HL-60 (cell line): ENCODE measurements around the gene SLC9A3.

Experiments used
- DNase-seq, 2 experiments: peaks; one replicate each; pipeline ENCODE4 v3.0.0-alpha.2; 2010 to 2020; ENCODE audit warnings: low read depth in 1 of 2, low spot score in 1 of 2
- H3K27ac ChIP-seq: fragments of 250-450 bp; sonication (Bioruptor Pico); replicated peaks from 2 replicates; pipeline ENCODE4 v1.5.1; 2020; ENCODE audit warnings: mild to moderate bottlenecking, moderate library complexity
- H3K27me3 ChIP-seq: fragments of 250-450 bp; sonication (Bioruptor Pico); 2 replicates; pipeline ENCODE4 v1.5.1; 2021; ENCODE audit warnings: mild to moderate bottlenecking, moderate library complexity; ENCODE audit not compliant: insufficient read depth, poor library complexity, severe bottlenecking
- H3K4me3 ChIP-seq: replicated peaks from 2 replicates; pipeline ENCODE4 v1.5.1; 2011; ENCODE audit warnings: mild to moderate bottlenecking, control low read depth, low read length; ENCODE audit not compliant: insufficient read depth
- GABPA ChIP-seq: IDR thresholded peaks from 2 replicates; pipeline ENCODE4 v1.6.1; 2012; ENCODE audit warnings: low read depth
- POLR2AphosphoS5 ChIP-seq: IDR thresholded peaks from 2 replicates; pipeline ENCODE4 v1.6.1; 2012; ENCODE audit warnings: low read depth
- REST ChIP-seq: IDR thresholded peaks from 2 replicates; pipeline ENCODE4 v1.6.1; 2012; ENCODE audit warnings: low read depth; ENCODE audit not compliant: insufficient replicate concordance
- SPI1 ChIP-seq: IDR thresholded peaks from 2 replicates; pipeline ENCODE4 v1.6.1; 2012; ENCODE audit warnings: low read depth, mild to moderate bottlenecking, borderline replicate concordance
- TF ChIP-seq, protein P1 (sequence below): IDR thresholded peaks from one replicate; pipeline ENCODE4 v1.5.1; 2011; ENCODE audit warnings: low read length, control low read depth, inconsistent platforms; ENCODE audit not compliant: insufficient read depth

SLC9A3 gene

DNA sequence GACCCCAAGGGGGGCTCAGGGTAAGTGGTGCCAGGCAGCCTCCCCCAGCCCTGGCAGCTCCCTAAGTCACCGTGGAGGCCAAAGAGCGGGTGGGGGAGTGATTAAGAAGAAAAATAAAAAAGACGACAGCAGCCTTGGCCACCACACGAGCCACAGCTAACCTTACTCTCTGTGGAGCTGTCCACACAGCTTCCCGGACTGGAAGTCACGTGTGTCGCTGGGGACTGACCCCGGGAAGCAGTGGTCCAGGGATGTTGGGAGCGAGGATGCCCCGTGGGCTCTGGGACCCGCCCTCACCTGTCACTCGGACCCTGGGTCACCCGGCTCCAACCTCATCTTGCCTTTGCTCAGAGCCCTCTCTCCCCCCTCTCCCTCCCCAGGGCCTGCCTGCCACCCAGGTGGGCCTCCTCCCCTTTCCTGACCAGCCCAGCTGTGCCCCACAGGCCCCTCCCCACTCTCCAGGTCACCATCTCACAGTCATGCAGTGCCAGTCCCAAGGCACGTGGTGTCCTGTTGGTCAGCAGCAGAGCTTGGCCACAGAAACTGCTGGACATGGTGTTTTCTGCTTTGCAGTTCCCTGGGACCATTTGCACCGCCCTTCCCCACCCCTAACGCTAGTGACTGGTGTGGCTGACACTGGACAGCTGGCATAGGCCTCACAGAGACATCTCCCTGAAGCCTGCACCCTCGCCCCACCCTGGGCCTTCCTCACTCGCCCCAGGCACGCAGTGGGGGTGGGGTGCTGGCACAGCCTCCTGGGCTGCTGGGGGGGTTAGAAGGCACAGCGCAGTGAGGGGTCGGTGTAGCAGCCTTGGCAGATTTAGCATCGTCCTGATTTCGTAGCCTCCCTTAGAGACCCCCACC is 91.1 kb downstream of the SLC9A3 start:
- Histone ChIP-seq H3K4me3 (no peak overlapping the region), H3K27me3 (no peaks in the 10 kb centered on the region), H3K27ac (no peak overlapping the region)
- DNase-seq, result no peak
- TF ChIP-seq POLR2AphosphoS5, result no peak
- TF ChIP-seq SPI1, result no peak
- TF ChIP-seq GABPA, result no peak

DNA sequence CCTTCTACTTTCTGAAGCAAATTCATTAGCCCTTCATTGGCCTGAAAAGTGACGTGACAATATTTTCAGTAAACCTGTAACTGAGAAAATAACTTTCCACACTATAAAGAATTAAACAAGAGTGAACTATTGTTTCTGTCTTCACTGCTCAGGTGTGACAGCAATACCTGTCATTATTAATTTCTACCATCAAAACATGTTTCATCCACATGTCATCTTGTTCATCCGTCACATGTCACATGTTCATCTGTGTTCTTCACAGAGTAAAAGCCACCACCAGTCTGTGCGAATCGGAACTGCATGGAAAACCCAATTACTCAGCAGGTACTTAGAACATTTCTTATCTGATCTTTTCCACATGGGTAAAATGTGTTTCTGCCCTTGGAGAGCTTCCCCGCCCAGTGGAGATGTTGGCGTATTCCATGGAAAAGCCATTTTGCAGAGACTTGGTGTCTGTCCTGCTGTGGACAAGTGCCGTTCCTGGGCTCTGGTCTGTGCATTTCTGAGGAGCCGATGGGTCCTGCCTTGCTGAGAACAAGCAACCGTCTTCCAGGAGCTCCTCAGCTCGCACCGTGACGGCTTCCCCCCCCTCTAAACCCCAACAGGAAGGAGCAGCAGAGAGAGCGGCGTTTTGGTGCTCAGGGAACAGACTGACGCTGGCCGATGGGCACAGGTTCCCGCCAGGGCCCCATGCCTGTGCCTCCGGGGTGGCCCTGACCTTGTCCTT is 91.9 kb downstream of the SLC9A3 start:
- Histone ChIP-seq H3K27ac (no peak overlapping the region), H3K4me3 (no peak overlapping the region), H3K27me3 (no peaks in the 10 kb centered on the region)
- no peak for DNase-seq
- TF ChIP-seq SPI1, result no peak
- no peak for TF ChIP-seq GABPA
- no peak for TF ChIP-seq REST
- no peak for TF ChIP-seq POLR2AphosphoS5
- TF ChIP-seq, protein P1, sequence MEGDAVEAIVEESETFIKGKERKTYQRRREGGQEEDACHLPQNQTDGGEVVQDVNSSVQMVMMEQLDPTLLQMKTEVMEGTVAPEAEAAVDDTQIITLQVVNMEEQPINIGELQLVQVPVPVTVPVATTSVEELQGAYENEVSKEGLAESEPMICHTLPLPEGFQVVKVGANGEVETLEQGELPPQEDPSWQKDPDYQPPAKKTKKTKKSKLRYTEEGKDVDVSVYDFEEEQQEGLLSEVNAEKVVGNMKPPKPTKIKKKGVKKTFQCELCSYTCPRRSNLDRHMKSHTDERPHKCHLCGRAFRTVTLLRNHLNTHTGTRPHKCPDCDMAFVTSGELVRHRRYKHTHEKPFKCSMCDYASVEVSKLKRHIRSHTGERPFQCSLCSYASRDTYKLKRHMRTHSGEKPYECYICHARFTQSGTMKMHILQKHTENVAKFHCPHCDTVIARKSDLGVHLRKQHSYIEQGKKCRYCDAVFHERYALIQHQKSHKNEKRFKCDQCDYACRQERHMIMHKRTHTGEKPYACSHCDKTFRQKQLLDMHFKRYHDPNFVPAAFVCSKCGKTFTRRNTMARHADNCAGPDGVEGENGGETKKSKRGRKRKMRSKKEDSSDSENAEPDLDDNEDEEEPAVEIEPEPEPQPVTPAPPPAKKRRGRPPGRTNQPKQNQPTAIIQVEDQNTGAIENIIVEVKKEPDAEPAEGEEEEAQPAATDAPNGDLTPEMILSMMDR, result no peak

DNA sequence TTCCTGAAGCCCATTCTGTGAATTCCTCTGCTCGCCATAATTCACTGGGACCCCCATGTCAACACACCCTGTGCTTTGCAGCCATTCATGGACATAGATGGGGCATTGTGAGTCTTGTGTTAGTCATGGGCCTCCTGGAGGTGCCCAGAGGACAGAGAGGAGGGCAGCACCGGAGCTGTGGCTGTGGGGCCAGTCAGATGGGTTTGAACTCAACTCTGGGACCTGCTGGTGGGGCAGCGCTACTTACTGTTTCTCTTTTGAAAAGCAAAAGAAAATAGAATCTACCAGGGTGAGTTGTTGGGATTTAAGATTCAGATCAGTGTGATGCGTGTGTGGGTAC is 92.6 kb downstream of the SLC9A3 start:
- TF ChIP-seq POLR2AphosphoS5, result no peak
- DNase-seq, result no peak
- no peak overlapping the region for H3K4me3 ChIP-seq
- H3K27ac ChIP-seq, result no peak overlapping the region
- H3K27me3 ChIP-seq, result no peaks in the 10 kb centered on the region

DNA sequence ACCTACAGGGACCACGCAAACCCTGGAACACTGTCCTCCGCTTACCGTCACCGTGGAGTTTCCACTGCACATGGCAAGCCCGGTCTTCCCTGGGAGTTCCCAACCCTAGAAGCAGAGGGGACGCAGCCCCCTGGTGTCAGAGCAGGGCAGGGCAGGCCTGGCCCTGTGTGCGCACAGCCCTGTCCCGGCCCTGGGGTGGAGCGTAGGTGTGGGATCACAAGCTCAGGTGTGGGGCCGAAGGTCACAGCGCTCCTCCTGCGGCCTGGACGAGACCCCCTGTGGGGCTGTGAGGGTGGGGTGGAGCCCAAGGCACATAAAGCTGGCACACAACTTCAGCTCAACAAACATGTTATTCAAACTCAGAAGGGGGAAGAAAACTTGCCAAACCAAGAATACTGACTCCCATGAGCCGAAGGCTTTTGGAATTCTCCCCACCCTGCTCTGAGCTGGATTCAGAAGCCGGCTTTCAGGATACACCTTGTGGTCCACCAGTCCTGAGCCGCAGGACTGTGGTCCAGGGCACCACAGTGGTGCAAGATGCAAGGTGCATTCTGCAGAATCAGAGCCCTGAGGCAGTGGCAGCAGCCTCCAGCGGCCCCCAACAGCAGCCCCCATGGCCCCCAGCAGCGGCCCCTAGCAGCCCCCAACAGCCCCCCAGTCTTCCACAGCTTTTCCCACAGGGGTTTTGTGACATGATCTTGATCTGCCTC is 93.1 kb downstream of the SLC9A3 start:
- Histone ChIP-seq H3K27me3 (no peaks in the 10 kb centered on the region), H3K4me3 (no peak overlapping the region), H3K27ac (peak overlapping the region; percentile 29; the same call in 1 of the 2 replicates)
- TF ChIP-seq REST (no peak), SPI1 (no peak), POLR2AphosphoS5 (0 out of 2 replicates have a peak, but pooled peaks have one; percentile 29), GABPA (no peak)
- TF ChIP-seq, protein P1, result peak; percentile 47
- peak in 1 of 2 experiments; percentile 51 for DNase-seq
